HepG2 (cell line): ENCODE data around the gene CTSW. TPM values are rescaled to one million over a fixed set of nuclear protein-coding genes. Genes with fewer than 3 reads are reported as not detected.

ENCODE experiments used
- ARID4A ChIP-seq: sonication (generic); formaldehyde crosslinking; IDR thresholded peaks from 2 replicates; pipeline ENCODE4 v1.5.0; 2020; ENCODE audit warnings: mild to moderate bottlenecking, missing genetic modification reagents, borderline replicate concordance
- ASH2L ChIP-seq: fragments of 300-600, 200-600 bp; sonication (generic); IDR thresholded peaks from 2 replicates; pipeline ENCODE4 v1.7.0; 2017; ENCODE audit warnings: low read depth, mild to moderate bottlenecking, moderate library complexity, mixed read lengths, low read length; ENCODE audit not compliant: insufficient read length
- CHD4 ChIP-seq: fragments of 200-600 bp; sonication (generic); IDR thresholded peaks from 2 replicates; pipeline ENCODE4 v1.7.0; 2017; ENCODE audit warnings: mild to moderate bottlenecking, low read length, borderline replicate concordance
- HDAC6 ChIP-seq: fragments of 200-600 bp; sonication (generic); IDR thresholded peaks from 2 replicates; pipeline ENCODE4 v1.7.0; 2017; ENCODE audit warnings: mild to moderate bottlenecking, antibody characterized with exemption, low read length, low read depth
- MTF2 ChIP-seq: sonication (generic); formaldehyde crosslinking; IDR thresholded peaks from 2 replicates; pipeline ENCODE4 v1.5.0; 2020; ENCODE audit warnings: missing genetic modification reagents, borderline replicate concordance
- NFE2L2 ChIP-seq: fragments of 150-350 bp; IDR thresholded peaks from 2 replicates; pipeline ENCODE4 v1.6.1; 2014; ENCODE audit warnings: low read length
- NFYB ChIP-seq: sonication (generic); formaldehyde crosslinking; IDR thresholded peaks from 2 replicates; pipeline ENCODE4 v1.4.0; 2020; ENCODE audit warnings: missing genetic modification reagents
- NONO ChIP-seq, 2 experiments: fragments of 450-650 bp in 1 of 2; sonication (generic) in 1 of 2; formaldehyde crosslinking in 1 of 2; IDR thresholded peaks in 1 of 2; conservative IDR thresholded peaks in 1 of 2; 2 replicates each; pipeline versions ENCODE4 v1.6.1 to v1.8.0; 2017 to 2022; ENCODE audit warnings: mild to moderate bottlenecking in 1 of 2, missing genetic modification reagents in 1 of 2, moderate library complexity in 1 of 2
- RFXANK ChIP-seq: IDR thresholded peaks from 2 replicates; pipeline ENCODE4 v1.6.1; 2016
- ZBTB34 ChIP-seq: sonication (generic); formaldehyde crosslinking; IDR thresholded peaks from 2 replicates; pipeline ENCODE4 v1.8.0; 2022; ENCODE audit warnings: mild to moderate bottlenecking, missing genetic modification reagents
- ZNF142 ChIP-seq: sonication (generic); formaldehyde crosslinking; IDR thresholded peaks from 2 replicates; pipeline ENCODE4 v1.4.0; 2020; ENCODE audit warnings: missing genetic modification reagents
- ZNF260 ChIP-seq: sonication (generic); formaldehyde crosslinking; IDR thresholded peaks from 2 replicates; pipeline ENCODE4 v1.4.0; 2020; ENCODE audit warnings: missing genetic modification reagents, low read depth, mild to moderate bottlenecking, borderline replicate concordance
- ZNF33B ChIP-seq: sonication (generic); formaldehyde crosslinking; IDR thresholded peaks from 2 replicates; pipeline ENCODE4 v1.5.1; 2020; ENCODE audit warnings: mild to moderate bottlenecking, missing genetic modification reagents
- ZNF543 ChIP-seq: sonication (generic); formaldehyde crosslinking; IDR thresholded peaks from 2 replicates; pipeline ENCODE4 v1.4.0; 2020; ENCODE audit warnings: mild to moderate bottlenecking, missing genetic modification reagents
- ZNF552 ChIP-seq: sonication (generic); formaldehyde crosslinking; IDR thresholded peaks from 2 replicates; pipeline ENCODE4 v1.9.0; 2022; ENCODE audit warnings: missing genetic modification reagents, mild to moderate bottlenecking, borderline replicate concordance
- polyA plus RNA-seq, 8 experiments: library from polyadenylated mRNA; depleted of rRNA in 3 of 8; stranded (reverse) in 7 of 8; unstranded in 1 of 8; fragments of >200 nt; fragmentation: Illumina TruSeq in 4 of 8; extraction: Trizol in 4 of 8; gene quantifications; 2 replicates each; pipeline versions ENCODE4 v1.2.1 to v1.2.3, GENCODE V29; 2011 to 2016; ENCODE audit warnings: low read depth in 4 of 8, missing spikeins in 1 of 8, mixed read lengths in 1 of 8; ENCODE audit not compliant: insufficient read depth in 1 of 8
- total RNA-seq, 5 experiments: library from RNA; depleted of rRNA; stranded (reverse); fragments of >200 nt; fragmentation: Illumina TruSeq; extraction: Trizol; gene quantifications; 2 replicates each; pipeline ENCODE4 v1.2.3, GENCODE V29; 2016; ENCODE audit warnings: low read depth in 1 of 5
- TF ChIP-seq, protein P1 (sequence below): sonication (generic); formaldehyde crosslinking; IDR thresholded peaks from 2 replicates; pipeline ENCODE4 v1.8.1; 2023; ENCODE audit warnings: missing genetic modification reagents, mild to moderate bottlenecking, borderline replicate concordance

Gene CTSW
- total and polyA plus RNA-seq, 2 of the 13 experiments (the other 11 are each of a cell fraction or from before 2014, with no cell fraction given) = 0.09 TPM; not detected in 1

GRCh38 chr11:65891219-65892136 lies 11.8 kb downstream of the CTSW start (continued):
- TF ChIP-seq ASH2L (no peak), ZBTB34 (CRISPR knock-in tag) (no peak), MTF2 (CRISPR knock-in tag) (no peak), ZNF552 (no peak), NFYB (no peak), ZNF543 (CRISPR knock-in tag) (0 out of 2 replicates have a peak, but pooled peaks have one; percentile 29), NONO (IDR thresholded peaks at IDR 0.05) (no peak), NONO (CRISPR knock-in tag; conservative IDR thresholded peaks at IDR 0.05) (peak; percentile 79), NFE2L2 (no peak), ARID4A (CRISPR knock-in tag) (no peak; the same call in 1 of the 2 replicates), RFXANK (CRISPR knock-in tag) (0 out of 2 replicates have a peak, but pooled peaks have one; percentile 49), ZNF260 (no peak), CHD4 (no peak), ZNF142 (CRISPR knock-in tag) (no peak; the same call in 1 of the 2 replicates), ZNF33B (CRISPR knock-in tag) (0 out of 2 replicates have a peak, but pooled peaks have one; percentile 51), HDAC6 (no peak)
- TF ChIP-seq, protein P1, sequence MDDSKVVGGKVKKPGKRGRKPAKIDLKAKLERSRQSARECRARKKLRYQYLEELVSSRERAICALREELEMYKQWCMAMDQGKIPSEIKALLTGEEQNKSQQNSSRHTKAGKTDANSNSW (CRISPR knock-in tag) = peak; percentile 45; the same call in 1 of the 2 replicates
